Fibroblast of mammary gland (primary cell): ENCODE data around the gene SMAP1.

Experiments used
- DNase-seq: peaks from one replicate; pipeline ENCODE4 v3.0.0-alpha.2; 2010; ENCODE audit warnings: low read depth
- H3K4me3 ChIP-seq: 2 replicates; pipeline ENCODE4 v1.5.1; 2011; ENCODE audit warnings: low read depth, mild to moderate bottlenecking, low read length, moderate library complexity; ENCODE audit not compliant: control insufficient read depth
- CTCF ChIP-seq: conservative IDR thresholded peaks from 2 replicates; pipeline ENCODE4 v1.5.1; 2011; ENCODE audit warnings: low read depth, low read length, inconsistent platforms; ENCODE audit not compliant: control insufficient read depth, insufficient read depth

The SMAP1 gene

GRCh38 chr6:70900047-70900446, 232.4 kb downstream of the SMAP1 start:
- DNase-seq = no peak
- no peak for TF ChIP-seq CTCF
- no peak overlapping the region for H3K4me3 ChIP-seq

GRCh38 chr6:70901324-70901723, 233.6 kb downstream of the SMAP1 start:
- peak; percentile 40 for TF ChIP-seq CTCF
- peak; percentile 5 for DNase-seq
- H3K4me3 ChIP-seq = no peak overlapping the region

- no peak overlapping the region for H3K4me3 ChIP-seq
- TF ChIP-seq CTCF = no peak
- DNase-seq = no peak
Observed at GRCh38 chr6:70903665-70904452, 236.2 kb downstream of the SMAP1 start.

GRCh38 chr6:70905742-70906141, 238.1 kb downstream of the SMAP1 start:
- no peak for DNase-seq
- no peak for TF ChIP-seq CTCF
- H3K4me3 ChIP-seq = no peak overlapping the region
